Esophagus muscularis mucosa (tissue), 4 donors: ENCODE measurements around the gene LIMS3.
"Not testable (repeated sequence)": the region's sequence is repeated elsewhere in the genome, so short reads cannot be mapped to it uniquely, and the experiment has no call there.

Experiments used
- CTCF ChIP-seq, 3 experiments: fragments of 200-600 bp in 2 of 3; fragments of 450-650 bp in 1 of 3; sonication (generic) in 2 of 3; IDR thresholded peaks; one replicate each; pipeline ENCODE4 v1.5.1; 2017 to 2019; ENCODE audit warnings: antibody characterized with exemption in 3 of 3, mild to moderate bottlenecking in 2 of 3, moderate library complexity in 1 of 3
- EP300 ChIP-seq: sonication (generic); formaldehyde crosslinking; IDR thresholded peaks from one replicate; pipeline ENCODE4 v1.6.1; 2017; ENCODE audit warnings: antibody characterized with exemption
- POLR2A ChIP-seq: fragments of 450-650 bp; IDR thresholded peaks from one replicate; pipeline ENCODE4 v1.6.1; 2017; ENCODE audit warnings: antibody characterized with exemption, moderate library complexity, mild to moderate bottlenecking, low read depth
- POLR2AphosphoS5 ChIP-seq, 2 donors: sonication (generic); formaldehyde crosslinking; IDR thresholded peaks; one replicate each; pipeline ENCODE4 v1.6.1; 2017; ENCODE audit warnings: antibody characterized with exemption in 2 of 2

- not testable (repeated sequence) for TF ChIP-seq POLR2AphosphoS5 (IDR thresholded peaks at IDR 0.05); CTCF (IDR thresholded peaks at IDR 0.05); POLR2A; EP300
Measured at GRCh38 chr2:109963942-109964341, 65.5 kb downstream of the LIMS3 start.
